Measurements from ENCODE around the gene KRTAP9-1. TPM values are rescaled to one million over a fixed set of nuclear protein-coding genes. Genes with fewer than 3 reads are reported as not detected.
"Not testable (repeated sequence)": the region's sequence is repeated elsewhere in the genome, so short reads cannot be mapped to it uniquely, and the experiment has no call there.

Gene KRTAP9-1
- total and polyA plus RNA-seq, 2 donors from 2014 or later = not detected

GRCh38 chr17:41212524-41213169, 23.0 kb downstream of the KRTAP9-1 start:
- no peaks in the 10 kb centered on the region for H3K9me3 ChIP-seq (ENCODE audit: control insufficient read depth in 2 of 3, insufficient read depth in 1 of 3, low read length in 3 of 3)
- intact Hi-C loops (cut with DNase I) = no loop called here
- H3K27ac ChIP-seq (ENCODE audit: low read depth in 2 of 2, low read length in 2 of 2) = no peak overlapping the region
- no peak overlapping the region for H3K9ac ChIP-seq (ENCODE audit: low read length in 3 of 3)
- H3K4me3 ChIP-seq (ENCODE audit: low read length in 3 of 3) = no peak overlapping the region
- DNase-seq = peak in 1 of 5 donors; percentile 52
- no peak for FAIRE-seq
- TF ChIP-seq CTCF (IDR thresholded peaks at IDR 0.05; ENCODE audit: borderline replicate concordance, extremely low read depth, insufficient read depth) = no peak
- no peaks in the 10 kb centered on the region for H3K27me3 ChIP-seq (ENCODE audit: control insufficient read depth, insufficient read depth, low read length)
- no peaks in the 10 kb centered on the region for H3K36me3 ChIP-seq (ENCODE audit: control insufficient read depth in 2 of 3, insufficient read depth in 3 of 3, low read length in 3 of 3)
- no peaks in the 10 kb centered on the region for H3K4me1 ChIP-seq (ENCODE audit: control insufficient read depth in 2 of 3, insufficient read depth in 2 of 3, low read depth in 1 of 3, low read length in 3 of 3)

- H3K4me3 ChIP-seq (ENCODE audit: low read length in 3 of 3) = no peak overlapping the region
- H3K9me3 ChIP-seq (ENCODE audit: control insufficient read depth in 2 of 3, insufficient read depth in 1 of 3, low read length in 3 of 3) = no peaks in the 10 kb centered on the region
- no peak overlapping the region for H3K27ac ChIP-seq (ENCODE audit: low read depth in 2 of 2, low read length in 2 of 2)
- H3K36me3 ChIP-seq (ENCODE audit: control insufficient read depth in 2 of 3, insufficient read depth in 3 of 3, low read length in 3 of 3) = no peaks in the 10 kb centered on the region
- no peaks in the 10 kb centered on the region for H3K4me1 ChIP-seq (ENCODE audit: control insufficient read depth in 2 of 3, insufficient read depth in 2 of 3, low read depth in 1 of 3, low read length in 3 of 3)
- no peak overlapping the region for H3K9ac ChIP-seq (ENCODE audit: low read length in 3 of 3)
- DNase-seq (no peak), FAIRE-seq (no peak)
- no peaks in the 10 kb centered on the region for H3K27me3 ChIP-seq (ENCODE audit: control insufficient read depth, insufficient read depth, low read length)
- intact Hi-C loops (cut with DNase I) = no loop called here
- TF ChIP-seq CTCF (IDR thresholded peaks at IDR 0.05; ENCODE audit: borderline replicate concordance, extremely low read depth, insufficient read depth) = no peak
Measured at GRCh38 chr17:41215681-41216080, 26.0 kb downstream of the KRTAP9-1 start.

GRCh38 chr17:41223821-41224220, 34.1 kb downstream of the KRTAP9-1 start:
- H3K27ac ChIP-seq (ENCODE audit: low read depth in 2 of 2, low read length in 2 of 2) = no peak overlapping the region
- no peak for DNase-seq
- H3K9me3 ChIP-seq (ENCODE audit: control insufficient read depth in 2 of 3, insufficient read depth in 1 of 3, low read length in 3 of 3) = no peaks in the 10 kb centered on the region
- H3K27me3 ChIP-seq (ENCODE audit: control insufficient read depth, insufficient read depth, low read length) = no peaks in the 10 kb centered on the region
- TF ChIP-seq CTCF (IDR thresholded peaks at IDR 0.05; ENCODE audit: borderline replicate concordance, extremely low read depth, insufficient read depth) = no peak
- H3K9ac ChIP-seq (ENCODE audit: low read length in 3 of 3) = no peak overlapping the region
- H3K4me3 ChIP-seq (ENCODE audit: low read length in 3 of 3) = no peak overlapping the region
- FAIRE-seq = no peak
- intact Hi-C loops (cut with DNase I) = no loop called here
- no peaks in the 10 kb centered on the region for H3K36me3 ChIP-seq (ENCODE audit: control insufficient read depth in 2 of 3, insufficient read depth in 3 of 3, low read length in 3 of 3)
- no peaks in the 10 kb centered on the region for H3K4me1 ChIP-seq (ENCODE audit: control insufficient read depth in 2 of 3, insufficient read depth in 2 of 3, low read depth in 1 of 3, low read length in 3 of 3)

- H3K27me3 ChIP-seq (ENCODE audit: control insufficient read depth, insufficient read depth, low read length) = no peaks in the 10 kb centered on the region
- H3K27ac ChIP-seq (ENCODE audit: low read depth in 2 of 2, low read length in 2 of 2) = no peak overlapping the region
- TF ChIP-seq CTCF (IDR thresholded peaks at IDR 0.05; ENCODE audit: borderline replicate concordance, extremely low read depth, insufficient read depth) = no peak
- DNase-seq = no peak
- H3K4me3 ChIP-seq (ENCODE audit: low read length in 3 of 3) = no peak overlapping the region
- H3K9me3 ChIP-seq (ENCODE audit: control insufficient read depth in 2 of 3, insufficient read depth in 1 of 3, low read length in 3 of 3) = no peaks in the 10 kb centered on the region
- no peaks in the 10 kb centered on the region for H3K36me3 ChIP-seq (ENCODE audit: control insufficient read depth in 2 of 3, insufficient read depth in 3 of 3, low read length in 3 of 3)
- intact Hi-C loops (cut with DNase I) = no loop called here
- H3K4me1 ChIP-seq (ENCODE audit: control insufficient read depth in 2 of 3, insufficient read depth in 2 of 3, low read depth in 1 of 3, low read length in 3 of 3) = no peaks in the 10 kb centered on the region
- H3K9ac ChIP-seq (ENCODE audit: low read length in 3 of 3) = no peak overlapping the region
- no peak for FAIRE-seq
Measured at GRCh38 chr17:41226051-41226450, 36.4 kb downstream of the KRTAP9-1 start.

- intact Hi-C loops (cut with DNase I) = not testable (repeated sequence)
Measured at GRCh38 chr17:41226598-41227095, 37.0 kb downstream of the KRTAP9-1 start, which contains the start of gene KRTAP9-2. KRTAP9-2 (plus strand) TSS chr17:41226648; CDS start chr17:41226655, 7 bp downstream.

More at GRCh38 chr17:41226598-41227095, 37.0 kb downstream of the KRTAP9-1 start, which contains the start of gene KRTAP9-2:
- not testable (repeated sequence) for FAIRE-seq; H3K27ac ChIP-seq (ENCODE audit: low read depth in 2 of 2, low read length in 2 of 2); H3K9me3 ChIP-seq (ENCODE audit: control insufficient read depth in 2 of 3, insufficient read depth in 1 of 3, low read length in 3 of 3); H3K27me3 ChIP-seq (ENCODE audit: control insufficient read depth, insufficient read depth, low read length); H3K36me3 ChIP-seq (ENCODE audit: control insufficient read depth in 2 of 3, insufficient read depth in 3 of 3, low read length in 3 of 3); H3K4me3 ChIP-seq (ENCODE audit: low read length in 3 of 3); H3K9ac ChIP-seq (ENCODE audit: low read length in 3 of 3); H3K4me1 ChIP-seq (ENCODE audit: control insufficient read depth in 2 of 3, insufficient read depth in 2 of 3, low read depth in 1 of 3, low read length in 3 of 3)
- peak in 1 of 5 donors; percentile 53 for DNase-seq

Measured in kidney (tissue), 14 donors.